PC-3 (cell line): ENCODE measurements around the gene CCDC102A. TPM values are rescaled to one million over a fixed set of nuclear protein-coding genes. Genes with fewer than 3 reads are reported as not detected.

Experiments
- ATAC-seq: fragments of 200-7000 bp; cut with Tn5 transposase; 2 replicates; pipeline ENCODE4 v1.9.1; 2020; ENCODE audit warnings: mild to moderate bottlenecking, moderate library complexity
- BruUV-seq: library from RNA; stranded (reverse); fragments of 400-500 nt; replicated peaks from 2 replicates; lab custom pipeline; 2021; lab: Mats Ljungman, UMichigan
- CTCF ChIA-PET: fragments of 300-600 bp; sonication (Branson Sonifier 250); formaldehyde crosslinking; loops from one replicate; lab custom pipeline; 2022; ENCODE audit warnings: antibody characterized with exemption; lab: Charles Lee
- POLR2A ChIA-PET: fragments of 300-600 bp; sonication (Branson Sonifier 250); formaldehyde crosslinking; loops from one replicate; lab custom pipeline; 2022; ENCODE audit warnings: antibody characterized with exemption; ENCODE audit not compliant: unreplicated experiment; lab: Charles Lee
- DNase-seq: peaks from one replicate; pipeline ENCODE4 v3.0.0-alpha.2; 2015
- H2AFZ ChIP-seq: fragments of 300-600 bp; sonication (generic); 2 replicates; pipeline ENCODE4 v1.6.0; 2016; ENCODE audit warnings: antibody characterized with exemption, low read length
- H3F3A ChIP-seq: fragments of 300-600 bp; sonication (generic); one replicate; pipeline ENCODE4 v1.6.0; 2017; ENCODE audit warnings: antibody characterized with exemption, low read length, control low read depth, mild to moderate bottlenecking; ENCODE audit not compliant: unreplicated experiment
- H3K27ac ChIP-seq: fragments of 300-600 bp; sonication (generic); 2 replicates; pipeline ENCODE4 v1.5.1; 2016; ENCODE audit warnings: mild to moderate bottlenecking, low read length
- H3K27me3 ChIP-seq: fragments of 300-600 bp; sonication (generic); 2 replicates; pipeline ENCODE4 v1.6.1; 2016; ENCODE audit warnings: low read length, mixed read lengths
- H3K36me3 ChIP-seq: fragments of 300-600 bp; sonication (generic); 2 replicates; pipeline ENCODE4 v1.6.1; 2016; ENCODE audit warnings: low read depth, mixed run types, low read length, mixed read lengths
- H3K4me1 ChIP-seq: fragments of 300-600 bp; sonication (generic); 2 replicates; pipeline ENCODE4 v1.5.1; 2016; ENCODE audit warnings: low read length; ENCODE audit not compliant: insufficient read depth
- H3K4me2 ChIP-seq: fragments of 300-600 bp; sonication (generic); 2 replicates; pipeline ENCODE4 v1.6.0; 2016; ENCODE audit warnings: low read length
- H3K4me3 ChIP-seq: fragments of 300-600 bp; sonication (generic); 2 replicates; pipeline ENCODE4 v1.5.1; 2016; ENCODE audit warnings: mild to moderate bottlenecking, low read length, mixed read lengths
- H3K79me2 ChIP-seq: fragments of 300-600 bp; sonication (generic); 2 replicates; pipeline ENCODE4 v1.6.1; 2017; ENCODE audit warnings: low read length, mixed read lengths
- H3K9ac ChIP-seq: fragments of 300-600 bp; sonication (generic); 2 replicates; pipeline ENCODE4 v1.6.0; 2016; ENCODE audit warnings: mild to moderate bottlenecking, low read length
- H3K9me2 ChIP-seq: fragments of 300-600 bp; sonication (generic); replicated peaks from 2 replicates; pipeline ENCODE4 v1.6.1; 2016; ENCODE audit warnings: mixed run types, low read length, mixed read lengths
- H3K9me3 ChIP-seq: fragments of 300-600 bp; sonication (generic); 2 replicates; pipeline ENCODE4 v1.6.1; 2016; ENCODE audit warnings: low read length, mixed read lengths
- H4K20me1 ChIP-seq: fragments of 300-600 bp; sonication (generic); 2 replicates; pipeline ENCODE4 v1.6.1; 2016; ENCODE audit warnings: low read length, mixed read lengths
- EZH2 ChIP-seq: fragments of 300-600 bp; sonication (generic); IDR thresholded peaks from one replicate; pipeline ENCODE4 v1.6.1; 2017; ENCODE audit warnings: antibody characterized with exemption, mild to moderate bottlenecking, low read length; ENCODE audit not compliant: unreplicated experiment
- EZH2phosphoT487 ChIP-seq: fragments of 300-600 bp; sonication (generic); IDR thresholded peaks from 2 replicates; pipeline ENCODE4 v1.6.1; 2018; ENCODE audit warnings: mild to moderate bottlenecking, antibody characterized with exemption, low read length, borderline replicate concordance
- intact Hi-C: fragments of 100-400 bp; cut with micrococcal nuclease; formaldehyde crosslinking; loops from 2 replicates; pipeline ENCODE4 v1.9.0; 2023
- total RNA-seq: library from RNA; depleted of rRNA; stranded (reverse); fragments of >200 nt; gene quantifications from 2 replicates; pipeline ENCODE4 v1.2.3, GENCODE V29; 2014
- TF ChIP-seq, protein P1 (sequence below): fragments of 300-600 bp; sonication (generic); conservative IDR thresholded peaks from 2 replicates; pipeline ENCODE4 v1.5.1; 2017; ENCODE audit warnings: antibody characterized with exemption, low read depth, mild to moderate bottlenecking, low read length

Gene CCDC102A
- total RNA-seq, 1 experiment from 2014 or later: 12.7 TPM

DNA sequence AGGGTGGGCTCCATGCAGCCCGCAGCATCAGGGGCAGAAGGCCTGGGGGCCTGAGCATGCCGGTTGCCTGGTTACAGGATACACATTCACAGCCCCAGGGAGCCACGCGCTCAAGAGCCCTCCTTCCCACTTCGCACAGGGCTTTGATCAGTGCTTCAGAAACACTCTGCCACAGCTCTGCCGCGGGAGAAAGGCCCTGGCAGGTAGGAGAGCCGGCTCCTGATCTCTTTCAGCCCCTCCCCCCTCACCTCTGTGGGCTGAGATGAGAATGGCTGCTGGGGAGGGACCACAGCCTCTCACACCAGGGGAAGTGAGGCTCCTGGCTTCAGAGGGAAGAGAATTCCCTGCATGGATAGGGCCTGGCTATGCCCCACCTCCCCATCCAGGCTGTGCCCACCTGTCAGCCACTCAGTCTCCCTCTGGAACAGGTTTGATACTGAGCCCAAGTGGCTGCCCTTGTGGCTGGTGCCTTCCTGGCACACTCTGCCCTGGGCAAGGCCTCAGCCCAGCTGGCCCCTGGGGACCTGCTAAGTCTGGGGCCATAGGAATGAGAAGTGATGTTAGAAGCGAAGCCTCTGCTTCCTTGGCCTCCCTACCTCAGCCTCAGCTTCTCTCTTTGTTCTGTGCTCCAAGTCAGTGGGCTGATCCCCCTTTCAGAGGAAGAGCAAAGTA lies 58.7 kb downstream of the CCDC102A start:
- no peak overlapping the region for H3K9ac ChIP-seq
- CTCF ChIA-PET: no interaction called here
- no peak overlapping the region for H3K27ac ChIP-seq

DNA sequence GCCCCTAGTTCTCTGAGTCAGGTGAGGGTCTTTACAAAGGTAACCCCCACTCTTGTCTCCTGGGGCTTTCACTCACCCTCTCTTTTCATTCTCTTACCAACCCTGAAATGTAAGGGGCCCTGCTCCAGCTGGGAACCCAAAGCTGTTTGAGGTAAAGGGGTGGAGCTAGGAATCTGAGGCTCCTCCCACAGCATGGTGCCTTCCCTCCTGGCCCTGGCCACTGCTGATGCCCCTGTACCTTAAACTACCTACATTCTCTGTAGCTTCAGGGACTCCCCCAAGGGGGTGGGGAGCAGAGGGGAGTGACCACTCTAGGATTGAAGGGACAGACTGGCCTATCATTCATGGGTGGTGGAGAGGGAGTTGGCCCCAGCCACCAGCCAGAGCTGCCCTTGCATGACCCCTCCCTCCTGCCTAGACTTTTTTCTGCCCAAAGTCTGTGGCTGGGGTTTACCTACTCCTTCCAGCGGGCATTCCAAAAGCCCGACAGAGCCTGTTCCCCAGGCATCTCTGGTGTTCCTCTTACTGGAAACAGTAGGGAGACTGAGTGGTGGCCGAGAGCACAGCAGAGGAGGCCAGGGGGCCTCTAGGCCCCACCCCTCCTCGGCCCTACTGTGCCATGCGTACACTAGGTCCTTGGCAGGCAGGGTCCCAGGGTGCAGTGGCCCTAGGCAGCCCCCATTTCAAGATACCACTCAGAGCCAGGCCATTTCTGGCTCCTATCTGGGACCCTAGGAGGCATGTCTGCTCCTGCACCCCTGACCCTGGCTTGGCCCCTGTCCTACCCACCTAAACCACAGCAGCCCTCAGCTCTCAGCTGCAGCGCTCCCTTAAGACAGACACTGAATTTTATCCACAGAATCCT lies 59.6 kb downstream of the CCDC102A start:
- Histone ChIP-seq H3K36me3 (no peaks in the 10 kb centered on the region), H3K4me1 (no peaks in the 10 kb centered on the region), H3K79me2 (no peaks in the 10 kb centered on the region), H3K9me2 (no peaks in the 10 kb centered on the region), H3K27me3 (no peaks in the 10 kb centered on the region), H3K4me2 (no peak overlapping the region), H3F3A (no peaks in the 10 kb centered on the region), H3K27ac (no peak overlapping the region), H3K4me3 (no peak overlapping the region), H4K20me1 (no peaks in the 10 kb centered on the region), H3K9me3 (no peaks in the 10 kb centered on the region), H3K9ac (no peak overlapping the region), H2AFZ (no peak overlapping the region)
- no peak for DNase-seq
- POLR2A ChIA-PET: no interaction called here
- no TSS peak for BruUV-seq
- no peak for ATAC-seq
- CTCF ChIA-PET: no interaction called here
- intact Hi-C loops: no loop called here
- TF ChIP-seq, protein P1, sequence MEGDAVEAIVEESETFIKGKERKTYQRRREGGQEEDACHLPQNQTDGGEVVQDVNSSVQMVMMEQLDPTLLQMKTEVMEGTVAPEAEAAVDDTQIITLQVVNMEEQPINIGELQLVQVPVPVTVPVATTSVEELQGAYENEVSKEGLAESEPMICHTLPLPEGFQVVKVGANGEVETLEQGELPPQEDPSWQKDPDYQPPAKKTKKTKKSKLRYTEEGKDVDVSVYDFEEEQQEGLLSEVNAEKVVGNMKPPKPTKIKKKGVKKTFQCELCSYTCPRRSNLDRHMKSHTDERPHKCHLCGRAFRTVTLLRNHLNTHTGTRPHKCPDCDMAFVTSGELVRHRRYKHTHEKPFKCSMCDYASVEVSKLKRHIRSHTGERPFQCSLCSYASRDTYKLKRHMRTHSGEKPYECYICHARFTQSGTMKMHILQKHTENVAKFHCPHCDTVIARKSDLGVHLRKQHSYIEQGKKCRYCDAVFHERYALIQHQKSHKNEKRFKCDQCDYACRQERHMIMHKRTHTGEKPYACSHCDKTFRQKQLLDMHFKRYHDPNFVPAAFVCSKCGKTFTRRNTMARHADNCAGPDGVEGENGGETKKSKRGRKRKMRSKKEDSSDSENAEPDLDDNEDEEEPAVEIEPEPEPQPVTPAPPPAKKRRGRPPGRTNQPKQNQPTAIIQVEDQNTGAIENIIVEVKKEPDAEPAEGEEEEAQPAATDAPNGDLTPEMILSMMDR: no peak
- no peak for TF ChIP-seq EZH2
- no peak for TF ChIP-seq EZH2phosphoT487

More for the DNA sequence above, 58.7 kb downstream of the CCDC102A start:
- DNase-seq (no peak), ATAC-seq (no peak)
- Histone ChIP-seq H3K4me3 (no peak overlapping the region), H4K20me1 (no peaks in the 10 kb centered on the region), H3K27me3 (no peaks in the 10 kb centered on the region), H3K9me2 (no peaks in the 10 kb centered on the region), H3K79me2 (no peaks in the 10 kb centered on the region), H3K4me2 (no peak overlapping the region), H3K36me3 (no peaks in the 10 kb centered on the region), H3F3A (no peaks in the 10 kb centered on the region), H3K4me1 (no peaks in the 10 kb centered on the region), H3K9me3 (no peaks in the 10 kb centered on the region), H2AFZ (no peak overlapping the region)
- no peak for TF ChIP-seq EZH2phosphoT487
- TF ChIP-seq, protein P1: no peak
- no peak for TF ChIP-seq EZH2
- intact Hi-C loops: no loop called here
- POLR2A ChIA-PET: no interaction called here
- no TSS peak for BruUV-seq
